22Rv1 (cell line): ENCODE measurements around the gene ADNP2.

ENCODE experiments used
- ZFX ChIP-seq: fragments of 450-650 bp; IDR thresholded peaks from 2 replicates; pipeline ENCODE4 v1.6.1; 2017; ENCODE audit warnings: antibody characterized with exemption, borderline replicate concordance
- TF ChIP-seq, protein P1 (sequence below): fragments of 450-650 bp; IDR thresholded peaks from 2 replicates; pipeline ENCODE4 v1.5.1; 2017; ENCODE audit warnings: mild to moderate bottlenecking

DNA sequence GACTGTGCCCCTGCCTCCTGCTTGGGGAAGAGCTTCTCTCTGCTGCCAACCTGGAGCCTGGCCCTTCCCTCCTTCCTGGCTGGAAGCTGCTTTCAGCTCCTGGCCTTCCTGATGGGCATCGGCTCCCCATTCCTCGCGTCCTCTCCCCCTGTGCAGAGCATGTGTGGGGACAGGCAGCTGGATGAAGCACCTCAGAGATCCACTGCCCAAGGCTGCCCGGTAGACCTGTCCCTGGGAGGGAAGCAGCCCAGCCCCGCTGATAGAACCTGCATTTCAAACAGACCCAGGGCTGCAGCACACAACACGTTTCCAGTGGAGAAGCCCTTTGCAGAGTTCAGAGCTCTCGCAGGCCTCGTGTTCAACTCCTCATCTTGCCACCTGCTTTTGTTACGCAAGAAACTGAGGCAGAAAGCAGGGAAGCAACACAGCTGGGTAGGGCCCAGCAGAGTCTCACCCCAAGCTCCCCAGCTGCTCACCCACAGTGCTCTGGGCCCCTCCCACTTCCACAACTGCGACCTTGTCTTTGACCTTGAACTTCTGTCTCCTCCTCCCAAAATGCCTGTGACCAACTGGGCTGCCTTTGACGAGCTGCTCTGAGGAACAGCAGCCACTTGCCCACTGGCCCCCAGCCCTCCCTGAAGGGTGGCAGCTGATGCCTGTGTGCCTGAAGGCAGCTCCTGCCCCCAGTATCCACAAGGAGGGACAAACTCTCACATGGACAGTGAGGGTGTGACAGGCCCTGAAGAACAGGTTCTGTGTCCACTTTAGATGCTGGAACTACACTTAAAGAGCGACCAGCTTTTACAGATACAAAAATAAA, 72.8 kb downstream of the ADNP2 start:
- TF ChIP-seq, protein P1, sequence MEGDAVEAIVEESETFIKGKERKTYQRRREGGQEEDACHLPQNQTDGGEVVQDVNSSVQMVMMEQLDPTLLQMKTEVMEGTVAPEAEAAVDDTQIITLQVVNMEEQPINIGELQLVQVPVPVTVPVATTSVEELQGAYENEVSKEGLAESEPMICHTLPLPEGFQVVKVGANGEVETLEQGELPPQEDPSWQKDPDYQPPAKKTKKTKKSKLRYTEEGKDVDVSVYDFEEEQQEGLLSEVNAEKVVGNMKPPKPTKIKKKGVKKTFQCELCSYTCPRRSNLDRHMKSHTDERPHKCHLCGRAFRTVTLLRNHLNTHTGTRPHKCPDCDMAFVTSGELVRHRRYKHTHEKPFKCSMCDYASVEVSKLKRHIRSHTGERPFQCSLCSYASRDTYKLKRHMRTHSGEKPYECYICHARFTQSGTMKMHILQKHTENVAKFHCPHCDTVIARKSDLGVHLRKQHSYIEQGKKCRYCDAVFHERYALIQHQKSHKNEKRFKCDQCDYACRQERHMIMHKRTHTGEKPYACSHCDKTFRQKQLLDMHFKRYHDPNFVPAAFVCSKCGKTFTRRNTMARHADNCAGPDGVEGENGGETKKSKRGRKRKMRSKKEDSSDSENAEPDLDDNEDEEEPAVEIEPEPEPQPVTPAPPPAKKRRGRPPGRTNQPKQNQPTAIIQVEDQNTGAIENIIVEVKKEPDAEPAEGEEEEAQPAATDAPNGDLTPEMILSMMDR, result no peak
- no peak for TF ChIP-seq ZFX
